CMK (cell line): Measurements from ENCODE around the gene ALDH16A1.
A peak's percentile ranks its signal among the peaks of the same experiment; 100 is the strongest.
"Not testable (repeated sequence)": the region's sequence is repeated elsewhere in the genome, so short reads cannot be mapped to it uniquely, and the experiment has no call there.

Experiments used
- DNase-seq: peaks from one replicate; pipeline ENCODE4 v3.0.0-alpha.2; 2010; ENCODE audit warnings: low read depth

The ALDH16A1 gene

GRCh38 chr19:49441210-49441959 is 11.6 kb upstream of the ALDH16A1 start, which contains the start of gene SLC17A7:
TSS of gene SLC17A7 (minus strand) at chr19:49441527. CDS start at chr19:49441379, 148 bp downstream.
- DNase-seq = no peak

GRCh38 chr19:49441960-49442350 is 11.1 kb upstream of the ALDH16A1 start:
- no peak for DNase-seq

GRCh38 chr19:49442354-49442753 is 10.7 kb upstream of the ALDH16A1 start:
- DNase-seq = no peak

GRCh38 chr19:49442771-49443365 is 10.2 kb upstream of the ALDH16A1 start:
- peak; percentile 65 for DNase-seq

GRCh38 chr19:49443366-49444099 is 9.5 kb upstream of the ALDH16A1 start:
- DNase-seq = peak; percentile 91

GRCh38 chr19:49444100-49444700 is 8.8 kb upstream of the ALDH16A1 start:
- not testable (repeated sequence) for DNase-seq

- DNase-seq = no peak
Measured at GRCh38 chr19:49445997-49446396, 7.0 kb upstream of the ALDH16A1 start.

- no peak for DNase-seq
Measured at GRCh38 chr19:49447485-49448431, 5.3 kb upstream of the ALDH16A1 start.

- DNase-seq = no peak
Measured at GRCh38 chr19:49448432-49448786, 4.6 kb upstream of the ALDH16A1 start.

- DNase-seq = no peak
Measured at GRCh38 chr19:49450405-49450804, 2.6 kb upstream of the ALDH16A1 start.

GRCh38 chr19:49451430-49452181 is 1.4 kb upstream of the ALDH16A1 start, which contains the start of gene PIH1D1:
TSS of gene PIH1D1 (minus strand) at chr19:49451814. CDS start at chr19:49451574, 240 bp downstream.
- DNase-seq = peak; percentile 100

GRCh38 chr19:49453757-49454240 is 774 bp downstream of the ALDH16A1 start:
- DNase-seq = peak; percentile 59

- DNase-seq = no peak
Measured at GRCh38 chr19:49455773-49456172, 2.7 kb downstream of the ALDH16A1 start.

GRCh38 chr19:49456326-49456725 is 3.3 kb downstream of the ALDH16A1 start:
- no peak for DNase-seq

- DNase-seq = no peak
Measured at GRCh38 chr19:49458567-49458903, 5.5 kb downstream of the ALDH16A1 start.

GRCh38 chr19:49459388-49459787 is 6.4 kb downstream of the ALDH16A1 start:
- DNase-seq = no peak

GRCh38 chr19:49461130-49461529 is 8.1 kb downstream of the ALDH16A1 start:
- DNase-seq = not testable (repeated sequence)

GRCh38 chr19:49461656-49462055 is 8.6 kb downstream of the ALDH16A1 start:
- DNase-seq = no peak

GRCh38 chr19:49462492-49462891 is 9.5 kb downstream of the ALDH16A1 start:
- no peak for DNase-seq

- no peak for DNase-seq
Measured at GRCh38 chr19:49463960-49464740, 11.1 kb downstream of the ALDH16A1 start.
